Breast epithelium (tissue), 3 donors: ENCODE results near the gene MGAT5.

Experiments used
- CTCF ChIP-seq, 3 donors: fragments of 450-650 bp; IDR thresholded peaks; one replicate each; pipeline ENCODE4 v1.5.1; 2016 to 2017; ENCODE audit warnings: antibody characterized with exemption in 3 of 3, mild to moderate bottlenecking in 3 of 3, moderate library complexity in 3 of 3
- POLR2A ChIP-seq: fragments of 450-650 bp; IDR thresholded peaks from one replicate; pipeline ENCODE4 v1.6.1; 2016; ENCODE audit warnings: antibody characterized with exemption, mild to moderate bottlenecking, moderate library complexity
- POLR2AphosphoS5 ChIP-seq, 3 donors: sonication (generic); formaldehyde crosslinking; IDR thresholded peaks; one replicate each; pipeline ENCODE4 v1.6.1; 2017; ENCODE audit warnings: antibody characterized with exemption in 3 of 3

- TF ChIP-seq CTCF (IDR thresholded peaks at IDR 0.05) (no peak), POLR2AphosphoS5 (IDR thresholded peaks at IDR 0.05) (no peak), POLR2A (no peak)
Measured at GRCh38 chr2:134411279-134411827, 157.5 kb downstream of the MGAT5 start.
